NT2/D1 (cell line): Measurements from ENCODE around the gene BMS1.
"Not testable (repeated sequence)": the region's sequence is repeated elsewhere in the genome, so short reads cannot be mapped to it uniquely, and the experiment has no call there.

Source experiments
- DNase-seq: peaks from one replicate; pipeline ENCODE4 v3.0.0-alpha.2; 2011; ENCODE audit warnings: low read depth, low spot score
- H3K27me3 ChIP-seq: 2 replicates; pipeline ENCODE4 v1.6.0; 2011; ENCODE audit warnings: mild to moderate bottlenecking; ENCODE audit not compliant: insufficient read length, insufficient read depth
- H3K36me3 ChIP-seq: 2 replicates; pipeline ENCODE4 v1.6.1; 2011; ENCODE audit warnings: mild to moderate bottlenecking, low read length, mixed read lengths; ENCODE audit not compliant: insufficient read depth, insufficient read length
- H3K4me1 ChIP-seq: 2 replicates; pipeline ENCODE4 v1.5.1; 2011; ENCODE audit not compliant: insufficient read depth, insufficient read length
- H3K4me3 ChIP-seq: 2 replicates; pipeline ENCODE4 v1.5.1; 2011; ENCODE audit warnings: low read depth; ENCODE audit not compliant: insufficient read length
- H3K9ac ChIP-seq: 2 replicates; pipeline ENCODE4 v1.6.0; 2011; ENCODE audit warnings: low read depth; ENCODE audit not compliant: insufficient read length
- H3K9me3 ChIP-seq: 2 replicates; pipeline ENCODE4 v1.5.1; 2011; ENCODE audit warnings: mild to moderate bottlenecking, low read length; ENCODE audit not compliant: insufficient read depth
- SUZ12 ChIP-seq: IDR thresholded peaks from 2 replicates; pipeline ENCODE4 v1.6.1; 2011; ENCODE audit not compliant: insufficient read length, insufficient read depth; ENCODE audit errors: extremely low read depth
- YY1 ChIP-seq: IDR thresholded peaks from 2 replicates; pipeline ENCODE4 v1.6.1; 2011; ENCODE audit not compliant: insufficient read length, insufficient read depth
- ZNF274 ChIP-seq: IDR thresholded peaks from 2 replicates; pipeline ENCODE4 v1.6.1; 2011; ENCODE audit warnings: mild to moderate bottlenecking, low read depth, low read length

Gene BMS1

GRCh38 chr10:42802876-42803275 lies 20.3 kb downstream of the BMS1 start:
- Histone ChIP-seq H3K4me3 (no peak overlapping the region), H3K9me3 (no peaks in the 10 kb centered on the region), H3K4me1 (no peaks in the 10 kb centered on the region), H3K27me3 (no peaks in the 10 kb centered on the region), H3K9ac (no peak overlapping the region), H3K36me3 (peaks cover 87% of the 10 kb centered on the region)
- TF ChIP-seq SUZ12 (no peak), YY1 (no peak), ZNF274 (no peak)
- no peak for DNase-seq

GRCh38 chr10:42809676-42810075 lies 27.1 kb downstream of the BMS1 start:
- no peak overlapping the region for H3K9ac ChIP-seq
- H3K36me3 ChIP-seq = peaks cover 41% of the 10 kb centered on the region
- no peaks in the 10 kb centered on the region for H3K4me1 ChIP-seq
- no peaks in the 10 kb centered on the region for H3K27me3 ChIP-seq
- no peak overlapping the region for H3K4me3 ChIP-seq
- DNase-seq = no peak
- TF ChIP-seq ZNF274 = no peak
- no peak for TF ChIP-seq YY1
- no peak for TF ChIP-seq SUZ12
- H3K9me3 ChIP-seq = no peaks in the 10 kb centered on the region

GRCh38 chr10:42812028-42812427 lies 29.4 kb downstream of the BMS1 start:
- Histone ChIP-seq H3K9me3 (no peaks in the 10 kb centered on the region), H3K27me3 (no peaks in the 10 kb centered on the region), H3K4me3 (no peak overlapping the region), H3K4me1 (no peaks in the 10 kb centered on the region), H3K9ac (no peak overlapping the region), H3K36me3 (peaks cover 21% of the 10 kb centered on the region)
- DNase-seq = no peak
- no peak for TF ChIP-seq YY1

- DNase-seq, H3K4me3 ChIP-seq, H3K9ac ChIP-seq, H3K4me1 ChIP-seq, H3K27me3 ChIP-seq, H3K9me3 ChIP-seq: not testable (repeated sequence)
- peaks cover 30% of the 10 kb centered on the region for H3K36me3 ChIP-seq
These were observed 31.5 kb downstream of the BMS1 start for GRCh38 chr10:42813989-42814687.

GRCh38 chr10:42816334-42816733 lies 33.7 kb downstream of the BMS1 start:
- not testable (repeated sequence) for H3K27me3 ChIP-seq, H3K9ac ChIP-seq, H3K4me3 ChIP-seq, DNase-seq, H3K4me1 ChIP-seq, H3K9me3 ChIP-seq
- peaks cover 26% of the 10 kb centered on the region for H3K36me3 ChIP-seq

GRCh38 chr10:42816912-42817311 lies 34.3 kb downstream of the BMS1 start:
- H3K9ac ChIP-seq = no peak overlapping the region
- peaks cover 26% of the 10 kb centered on the region for H3K36me3 ChIP-seq
- no peak for TF ChIP-seq SUZ12
- TF ChIP-seq ZNF274 = no peak
- no peak for TF ChIP-seq YY1
- no peak overlapping the region for H3K4me3 ChIP-seq
- H3K4me1 ChIP-seq = no peaks in the 10 kb centered on the region
- DNase-seq = no peak
- H3K27me3 ChIP-seq = no peaks in the 10 kb centered on the region
- no peaks in the 10 kb centered on the region for H3K9me3 ChIP-seq

GRCh38 chr10:42817417-42817816 lies 34.8 kb downstream of the BMS1 start:
- H3K4me3 ChIP-seq, H3K4me1 ChIP-seq, H3K9ac ChIP-seq, H3K9me3 ChIP-seq, H3K27me3 ChIP-seq, DNase-seq: not testable (repeated sequence)
- peaks cover 26% of the 10 kb centered on the region for H3K36me3 ChIP-seq

- H3K27me3 ChIP-seq, H3K4me1 ChIP-seq, H3K4me3 ChIP-seq, DNase-seq, H3K9me3 ChIP-seq, H3K9ac ChIP-seq: not testable (repeated sequence)
- H3K36me3 ChIP-seq = peaks cover 38% of the 10 kb centered on the region
These were observed 44.2 kb downstream of the BMS1 start for GRCh38 chr10:42826759-42827158.
